Upper lobe of left lung (tissue), 6 donors: ENCODE data around the gene IVD. TPM values are rescaled to one million over a fixed set of nuclear protein-coding genes. Genes with fewer than 3 reads are reported as not detected.

Experiments
- ATAC-seq, 2 donors: fragments of 200-7000 bp; cut with Tn5 transposase; one replicate each; pipeline ENCODE4 v1.9.1; 2022; ENCODE audit warnings: mild to moderate bottlenecking in 2 of 2, moderate library complexity in 2 of 2; ENCODE audit not compliant: low FRiP score in 2 of 2
- DNase-seq, 2 donors: peaks; one replicate each; pipeline ENCODE4 v3.0.0-alpha.2; 2019 to 2020
- H3K27ac ChIP-seq, 4 donors: fragments of 200-600 bp; sonication (generic); one replicate each; pipeline ENCODE4 v1.5.1; 2016 to 2019
- H3K27me3 ChIP-seq, 4 donors: fragments of 200-600 bp; sonication (generic); one replicate each; pipeline ENCODE4 v1.5.1; 2017 to 2019
- H3K36me3 ChIP-seq, 4 donors: fragments of 200-600 bp; sonication (generic); one replicate each; pipeline ENCODE4 v1.5.1; 2016 to 2019
- H3K4me1 ChIP-seq, 4 donors: fragments of 200-600 bp; sonication (generic); one replicate each; pipeline ENCODE4 v1.5.1; 2018 to 2019
- H3K4me3 ChIP-seq, 4 donors: fragments of 200-600 bp; sonication (generic); one replicate each; pipeline ENCODE4 v1.5.1; 2017 to 2019; ENCODE audit warnings: mild to moderate bottlenecking in 2 of 4, moderate library complexity in 1 of 4
- H3K9me3 ChIP-seq, 4 donors: fragments of 200-600 bp; sonication (generic); one replicate each; pipeline ENCODE4 v1.5.1; 2018 to 2019
- CTCF ChIP-seq, 6 experiments: fragments of 450-650 bp in 4 of 6; fragments of 200-600 bp in 2 of 6; sonication (generic) in 2 of 6; IDR thresholded peaks; one replicate each; pipeline ENCODE4 v1.5.1; 2016 to 2019; ENCODE audit warnings: antibody characterized with exemption in 6 of 6
- EP300 ChIP-seq, 4 donors: sonication (generic); formaldehyde crosslinking; IDR thresholded peaks; one replicate each; pipeline ENCODE4 v1.5.1; 2017; ENCODE audit warnings: antibody characterized with exemption in 4 of 4, control low read depth in 2 of 4
- POLR2A ChIP-seq, 4 donors: fragments of 450-650 bp; IDR thresholded peaks; one replicate each; pipeline ENCODE4 v1.5.1; 2016 to 2017; ENCODE audit warnings: antibody characterized with exemption in 4 of 4, mild to moderate bottlenecking in 2 of 4
- POLR2AphosphoS5 ChIP-seq, 2 donors: sonication (generic); formaldehyde crosslinking; IDR thresholded peaks; one replicate each; pipeline ENCODE4 v1.5.1; 2017; ENCODE audit warnings: antibody characterized with exemption in 2 of 2
- WGBS, 2 donors: methylation state at CpG; one replicate each; pipeline ENCODE4 v1.1.5; 2017 to 2018; 5-methylcytosine and 5-hydroxymethylcytosine counted together
- total RNA-seq, 6 donors: library from RNA; depleted of rRNA in 4 of 6; stranded (reverse); fragments of >200 nt in 4 of 6; gene quantifications; one replicate each; pipeline versions ENCODE4 v1.1.0 to v1.2.1, GENCODE V29; 2016 to 2021
- donor health status: DM: no; HTN: no; CAD: no; lungs with moderate emphysema.
- donor health status: DM: no; HTN: yes; CAD: no; lungs with severe emphysema.

The IVD gene
- total RNA-seq, 6 donors from 2014 or later = 68.1 to 112 (median 94.5) TPM

- TF ChIP-seq POLR2A (IDR thresholded peaks at IDR 0.05) = no peak
- TF ChIP-seq EP300 (IDR thresholded peaks at IDR 0.05) = no peak
- TF ChIP-seq POLR2AphosphoS5 (IDR thresholded peaks at IDR 0.05) = no peak
- TF ChIP-seq CTCF (IDR thresholded peaks at IDR 0.05) = no peak
- peak; percentile 69 to 72 for ATAC-seq
- 43 to 57% methylated on average over 4 of the region's 4 CpGs for WGBS, 2 donors
- Histone ChIP-seq H3K4me1 (peaks cover 0 to 12% (median 7%) of the 10 kb centered on the region in 4 donors), H3K4me3 (peak overlapping the region in 1 of 4 donors; percentile 5), H3K36me3 (peaks cover 0 to 6% (median 4%) of the 10 kb centered on the region in 4 donors), H3K27me3 (no peaks in the 10 kb centered on the region), H3K27ac (no peak overlapping the region), H3K9me3 (no peaks in the 10 kb centered on the region)
- DNase-seq = peak in 1 of 2 donors; percentile 74
Measured at GRCh38 chr15:40398413-40398873, 7.2 kb upstream of the IVD start.

GRCh38 chr15:40399370-40399769 lies 6.2 kb upstream of the IVD start:
- Histone ChIP-seq H3K4me1 (peaks cover 0 to 12% (median 7%) of the 10 kb centered on the region in 4 donors), H3K4me3 (no peak overlapping the region), H3K27me3 (no peaks in the 10 kb centered on the region), H3K9me3 (no peaks in the 10 kb centered on the region), H3K36me3 (no peaks in the 10 kb centered on the region), H3K27ac (no peak overlapping the region)
- ATAC-seq (no peak), DNase-seq (no peak)
- TF ChIP-seq POLR2AphosphoS5 (IDR thresholded peaks at IDR 0.05) (no peak), POLR2A (IDR thresholded peaks at IDR 0.05) (no peak), EP300 (IDR thresholded peaks at IDR 0.05) (no peak), CTCF (IDR thresholded peaks at IDR 0.05) (no peak)
- 83 to 88% methylated on average over 7 of the region's 7 CpGs for WGBS, 2 donors

- 83 to 88% methylated on average over 8 of the region's 8 CpGs for WGBS, 2 donors
- ATAC-seq (no peak), DNase-seq (no peak)
- Histone ChIP-seq H3K27ac (no peak overlapping the region), H3K36me3 (peaks cover 8 to 42% (median 29%) of the 10 kb centered on the region in 4 donors), H3K27me3 (no peaks in the 10 kb centered on the region), H3K4me1 (peaks cover 21 to 29% (median 24%) of the 10 kb centered on the region in 4 donors), H3K9me3 (no peaks in the 10 kb centered on the region), H3K4me3 (peak overlapping the region in 1 of 4 donors; percentile 94)
- no peak for TF ChIP-seq POLR2A (IDR thresholded peaks at IDR 0.05)
- TF ChIP-seq POLR2AphosphoS5 (IDR thresholded peaks at IDR 0.05) = no peak
Measured at GRCh38 chr15:40407330-40407990, 1.9 kb downstream of the IVD start.

- no peak for DNase-seq
- 72 to 77% methylated on average over 3 of the region's 3 CpGs for WGBS, 2 donors
- peaks cover 21 to 29% (median 24%) of the 10 kb centered on the region in 4 donors for H3K4me1 ChIP-seq
- peaks cover 8 to 61% (median 45%) of the 10 kb centered on the region in 4 donors for H3K36me3 ChIP-seq
- H3K4me3 ChIP-seq = no peak overlapping the region
- TF ChIP-seq CTCF (IDR thresholded peaks at IDR 0.05) (no peak), POLR2AphosphoS5 (IDR thresholded peaks at IDR 0.05) (no peak), POLR2A (IDR thresholded peaks at IDR 0.05) (no peak), EP300 (IDR thresholded peaks at IDR 0.05) (no peak)
- H3K9me3 ChIP-seq = no peaks in the 10 kb centered on the region
- ATAC-seq = no peak
- H3K27ac ChIP-seq = no peak overlapping the region
- no peaks in the 10 kb centered on the region for H3K27me3 ChIP-seq
Measured at GRCh38 chr15:40409366-40409765, 3.8 kb downstream of the IVD start.

- DNase-seq = no peak
- 93 to 95% methylated on average over 11 of the region's 11 CpGs for WGBS, 2 donors
- no peaks in the 10 kb centered on the region for H3K9me3 ChIP-seq
- no peak overlapping the region for H3K27ac ChIP-seq
- peaks cover 13 to 21% (median 15%) of the 10 kb centered on the region in 4 donors for H3K4me1 ChIP-seq
- H3K36me3 ChIP-seq = peaks cover 15 to 72% (median 55%) of the 10 kb centered on the region in 4 donors
- no peaks in the 10 kb centered on the region for H3K27me3 ChIP-seq
- H3K4me3 ChIP-seq = no peak overlapping the region
- TF ChIP-seq EP300 (IDR thresholded peaks at IDR 0.05) (no peak), POLR2AphosphoS5 (IDR thresholded peaks at IDR 0.05) (no peak), POLR2A (IDR thresholded peaks at IDR 0.05) (no peak), CTCF (IDR thresholded peaks at IDR 0.05) (no peak)
- ATAC-seq = no peak
Measured at GRCh38 chr15:40410476-40410875, 4.9 kb downstream of the IVD start.
